HG03354 (cell line): Measurements from ENCODE around the gene PGRMC1.
"Not testable (repeated sequence)": the region's sequence is repeated elsewhere in the genome, so short reads cannot be mapped to it uniquely, and the experiment has no call there.

Experiments
- ATAC-seq: cut with Tn5 transposase; IDR thresholded peaks from one replicate; pipeline ENCODE4 v1.9.1; 2021; ENCODE audit warnings: mild to moderate bottlenecking; ENCODE audit not compliant: unreplicated experiment, poor library complexity, severe bottlenecking

PGRMC1 gene

DNA sequence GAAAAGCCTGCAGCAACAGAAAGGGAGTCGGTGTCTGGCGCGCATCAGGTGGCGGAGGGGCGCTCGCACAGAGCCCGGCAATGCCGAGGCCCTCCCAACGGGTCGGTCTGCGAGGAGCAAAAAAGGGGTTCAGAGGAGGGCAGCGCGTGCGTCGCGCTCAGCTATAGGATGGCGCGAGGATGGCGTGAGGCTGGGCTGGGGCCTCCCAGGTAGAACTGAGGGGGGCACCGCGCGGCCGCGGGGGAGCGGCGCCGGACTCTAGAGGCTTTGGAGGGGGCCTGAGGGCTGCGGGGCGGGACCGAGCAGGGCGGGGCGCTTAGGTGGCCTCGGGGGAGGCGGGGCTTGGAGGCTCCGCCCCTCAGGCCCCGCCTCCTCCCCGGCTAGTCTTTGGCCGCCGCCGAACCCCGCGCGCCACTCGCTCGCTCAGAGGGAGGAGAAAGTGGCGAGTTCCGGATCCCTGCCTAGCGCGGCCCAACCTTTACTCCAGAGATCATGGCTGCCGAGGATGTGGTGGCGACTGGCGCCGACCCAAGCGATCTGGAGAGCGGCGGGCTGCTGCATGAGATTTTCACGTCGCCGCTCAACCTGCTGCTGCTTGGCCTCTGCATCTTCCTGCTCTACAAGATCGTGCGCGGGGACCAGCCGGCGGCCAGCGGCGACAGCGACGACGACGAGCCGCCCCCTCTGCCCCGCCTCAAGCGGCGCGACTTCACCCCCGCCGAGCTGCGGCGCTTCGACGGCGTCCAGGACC, at the start of gene PGRMC1:
Gene PGRMC1, plus strand, starts transcription at position 414 of the 751 bp plus-strand sequence. Its CDS starts 79 bp downstream, at position 493.
- ATAC-seq, result peak; percentile 90

DNA sequence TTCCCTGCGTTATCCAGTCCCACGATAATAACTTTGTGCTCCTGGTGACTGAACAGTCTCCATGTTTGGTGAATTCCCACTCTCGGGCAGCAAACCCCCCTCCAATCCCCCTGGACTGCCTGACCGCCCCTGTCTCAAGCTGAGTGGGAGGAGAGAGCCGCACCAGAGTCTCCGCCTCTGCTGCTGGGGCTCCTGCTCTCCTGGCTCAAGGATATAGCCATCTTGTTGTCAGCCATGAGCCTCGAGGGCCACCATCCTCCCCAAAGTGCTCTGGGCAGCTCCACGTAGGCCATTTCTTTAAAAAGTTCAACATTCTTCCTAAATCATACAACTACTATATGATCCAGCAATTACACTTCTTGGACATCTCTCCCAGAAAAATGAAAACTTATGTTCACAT, 49.3 kb upstream of the PGRMC1 start:
- no peak for ATAC-seq

DNA sequence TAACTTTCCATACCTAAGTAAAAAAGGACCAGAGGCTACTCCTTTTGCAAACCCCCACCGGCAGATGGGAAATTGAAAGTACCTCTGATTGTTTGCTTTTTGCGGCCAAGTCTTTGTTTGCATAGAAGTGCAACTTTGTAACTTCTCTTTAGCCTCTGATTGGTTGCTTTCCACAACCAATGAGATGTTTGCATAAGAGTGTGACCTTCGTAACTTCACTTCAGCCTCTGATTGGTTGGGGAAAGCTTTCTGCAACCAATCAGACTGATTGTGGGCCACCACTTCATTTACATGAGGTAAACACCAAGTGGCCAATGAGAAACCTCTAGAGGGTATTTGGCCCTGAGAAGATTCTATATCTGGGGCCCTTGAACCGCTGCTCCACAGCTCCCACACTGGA, 48.8 kb upstream of the PGRMC1 start:
- no peak for ATAC-seq

DNA sequence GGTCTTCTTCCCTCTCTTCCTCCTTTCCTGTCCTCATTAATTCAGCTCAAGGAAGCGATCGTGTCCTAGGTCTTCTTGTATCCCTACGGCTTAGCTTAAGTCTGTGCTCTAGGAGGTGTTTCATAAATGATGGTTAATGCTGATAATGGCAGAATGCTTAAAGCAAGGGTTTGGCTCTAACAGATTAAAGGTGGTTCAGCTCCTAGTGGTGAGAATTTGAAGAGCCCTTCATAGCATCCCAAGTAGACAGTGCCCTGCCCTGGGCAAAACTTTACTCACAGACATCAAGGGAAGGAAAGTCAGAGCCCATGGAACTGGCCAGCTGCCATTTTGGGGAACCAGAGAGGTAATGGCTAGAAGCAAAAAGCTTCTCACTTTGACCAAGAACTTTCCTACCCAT, 47.0 kb upstream of the PGRMC1 start:
- ATAC-seq, result no peak

DNA sequence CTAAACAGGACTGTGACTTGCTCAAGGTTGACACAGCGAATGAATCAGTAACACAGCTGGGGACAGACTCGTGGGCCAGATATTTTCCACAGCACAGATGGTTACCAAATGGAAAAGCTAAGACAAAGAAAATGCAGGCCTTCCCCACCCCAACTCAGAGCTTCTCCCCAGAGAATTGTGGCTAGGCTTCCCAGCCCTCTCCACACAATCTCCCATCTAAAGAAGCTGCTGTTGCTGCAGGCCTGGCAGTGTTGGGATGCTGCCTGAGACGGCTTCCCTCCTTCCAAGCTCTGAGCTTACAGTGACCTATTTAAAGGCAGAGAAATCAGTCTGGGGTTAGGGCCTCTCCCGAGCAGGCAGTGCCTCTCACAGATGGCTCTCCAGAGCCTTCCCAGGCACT, 46.5 kb upstream of the PGRMC1 start:
- ATAC-seq, result no peak

DNA sequence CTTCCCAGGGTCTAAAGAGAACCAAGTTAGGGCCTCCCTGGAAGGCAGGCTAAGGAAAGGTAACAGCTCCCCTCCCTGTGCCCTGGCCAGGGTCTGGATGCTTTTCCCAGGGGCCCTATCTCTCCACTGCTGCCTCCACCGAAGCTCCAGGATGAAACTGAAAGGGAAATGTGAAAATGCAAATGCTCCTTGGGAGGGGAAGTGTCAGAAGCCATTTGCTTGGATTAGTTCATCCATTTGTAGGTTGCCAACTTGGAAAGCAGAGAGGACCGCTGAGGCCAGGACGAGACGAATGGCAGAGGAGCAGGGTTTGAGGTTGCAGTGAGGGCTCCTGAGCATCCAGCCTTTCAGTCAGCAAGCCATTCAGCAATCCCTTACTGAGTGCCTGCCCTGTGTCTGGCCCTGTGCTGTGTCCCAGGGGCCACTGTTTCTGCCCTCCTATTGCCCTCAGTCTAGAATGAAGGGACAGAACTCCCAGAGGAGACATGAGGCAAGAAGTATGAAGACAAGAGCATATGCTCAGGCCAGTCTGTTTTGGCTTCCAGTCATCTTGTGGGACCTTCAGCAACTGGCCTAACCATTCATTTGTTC, 45.9 kb upstream of the PGRMC1 start:
- no peak for ATAC-seq

DNA sequence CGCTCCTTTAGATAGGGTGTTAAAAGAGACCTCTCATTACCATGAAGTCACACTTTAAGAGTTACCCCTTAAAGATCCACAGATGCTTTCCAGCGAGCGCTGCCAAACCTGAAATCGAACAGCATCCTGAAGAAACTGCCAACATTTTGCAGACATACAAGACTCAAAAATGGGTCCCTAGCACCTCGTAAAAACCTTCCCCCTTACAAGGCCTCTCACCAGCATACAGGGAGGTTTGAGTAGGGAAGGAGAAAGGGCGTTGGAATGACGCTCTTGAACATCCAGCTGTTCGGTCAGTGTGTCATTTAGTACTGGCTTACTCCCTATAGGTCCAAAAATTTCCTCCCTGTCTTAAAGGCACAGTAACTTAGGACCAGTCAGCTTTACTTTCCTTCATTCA, 45.3 kb upstream of the PGRMC1 start:
- ATAC-seq, result no peak

DNA sequence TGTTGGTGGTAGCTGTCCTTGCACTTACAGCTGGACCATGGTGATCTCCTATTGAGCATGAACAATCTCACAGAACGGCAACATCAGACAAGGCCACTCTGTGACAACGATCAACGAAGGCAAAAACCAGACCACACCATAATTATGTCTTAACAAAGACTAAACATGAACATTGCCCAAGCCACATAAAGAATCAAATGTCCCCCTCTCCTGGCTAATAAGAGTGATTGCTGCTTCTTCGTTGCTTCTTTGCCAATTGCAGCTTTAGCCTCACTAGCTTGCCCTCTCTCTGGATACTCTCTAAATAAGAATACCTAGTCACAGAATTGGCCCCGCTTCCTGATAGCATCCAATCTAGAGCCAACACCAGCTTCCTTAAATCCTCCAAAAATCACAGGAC, 41.5 kb upstream of the PGRMC1 start:
- ATAC-seq, result no peak

DNA sequence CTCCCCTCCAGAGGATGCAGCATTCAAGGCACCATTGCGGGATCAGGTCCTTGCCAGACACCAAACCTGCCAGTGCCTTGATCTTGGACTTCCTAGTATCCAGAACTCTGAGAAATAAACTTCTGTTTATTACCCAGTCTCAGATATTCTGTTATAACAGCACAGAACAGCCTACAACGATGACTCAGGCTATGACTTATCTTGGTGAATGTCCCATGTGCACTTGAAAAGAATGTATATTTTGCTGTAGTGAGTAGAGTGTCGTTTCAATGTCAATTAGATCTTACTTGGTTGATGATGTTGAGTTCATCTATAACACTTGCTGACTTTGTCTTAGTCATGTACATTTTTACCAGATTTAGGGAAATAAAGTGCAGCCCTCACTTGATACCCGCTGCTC, 34.5 kb upstream of the PGRMC1 start:
- no peak for ATAC-seq

DNA sequence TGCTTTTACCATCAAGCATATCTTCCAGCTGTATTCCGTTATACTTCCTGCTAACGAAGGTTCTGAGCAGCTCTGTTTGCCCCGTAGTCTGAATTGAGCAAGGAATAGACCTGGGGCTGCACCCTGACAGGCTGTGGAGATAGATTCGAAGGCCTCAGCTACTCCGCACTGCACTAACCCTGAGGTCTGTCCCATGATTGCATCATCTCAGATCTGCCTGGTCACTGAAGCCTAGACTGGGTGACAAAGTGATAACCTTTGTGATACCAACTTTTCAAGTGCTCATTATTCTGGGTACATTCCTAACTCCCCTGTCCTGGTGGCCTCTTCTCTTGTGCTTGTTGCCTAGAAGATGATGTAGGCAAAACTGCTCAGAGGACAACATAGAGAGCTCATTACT, 29.9 kb upstream of the PGRMC1 start:
- no peak for ATAC-seq

DNA sequence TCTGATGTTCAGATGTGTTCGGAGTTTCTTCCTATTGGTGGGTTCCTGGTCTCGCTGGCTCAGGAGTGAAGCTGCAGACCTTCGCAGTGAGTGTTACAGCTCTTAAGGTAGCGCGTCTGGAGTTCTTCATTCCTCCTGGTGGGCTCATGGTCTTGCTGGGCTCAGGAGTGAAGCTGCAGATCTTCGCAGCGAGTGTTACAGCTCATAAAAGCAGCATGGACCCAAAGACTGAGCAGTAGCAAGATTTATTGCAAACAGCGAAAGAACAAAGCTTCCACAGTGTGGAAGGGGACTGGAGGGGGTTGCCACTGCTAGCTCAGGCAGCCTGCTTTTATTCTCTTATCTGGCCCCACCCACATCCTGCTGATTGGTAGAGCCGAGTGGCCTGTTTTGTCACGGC, 28.6 kb upstream of the PGRMC1 start:
- ATAC-seq, result not testable (repeated sequence)

DNA sequence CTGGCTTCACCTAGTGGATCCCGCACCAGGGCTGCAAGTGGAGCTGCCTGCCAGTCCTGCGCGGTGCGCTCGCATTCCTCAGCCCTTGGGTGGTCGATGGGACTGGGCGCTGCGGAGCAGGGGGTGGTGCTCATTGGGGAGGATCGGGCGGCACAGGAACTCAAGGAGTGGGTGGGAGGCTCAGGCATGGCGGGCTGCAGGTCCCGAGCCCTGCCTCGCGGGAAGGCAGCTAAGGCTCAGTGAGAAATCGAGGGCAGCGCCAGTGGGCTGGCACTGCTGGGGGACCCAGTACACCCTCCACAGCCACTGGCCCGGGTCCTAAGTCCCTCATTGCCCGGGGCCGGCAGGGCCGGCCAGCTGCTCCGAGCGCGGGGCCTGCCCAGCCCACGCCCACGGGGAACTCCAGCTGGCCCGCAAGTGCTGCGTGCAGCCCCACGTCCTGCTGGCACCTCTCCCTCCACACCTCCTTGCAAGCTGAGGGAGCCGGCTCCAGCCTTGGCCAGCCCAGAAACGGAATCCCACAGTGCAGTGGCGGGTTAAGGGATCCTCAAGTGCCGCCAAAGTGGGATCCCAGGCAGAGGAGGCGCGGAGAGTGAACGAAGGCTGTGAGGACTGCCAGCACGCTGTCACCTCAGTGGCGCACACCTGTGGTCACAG, 27.6 kb upstream of the PGRMC1 start:
- no peak for ATAC-seq

DNA sequence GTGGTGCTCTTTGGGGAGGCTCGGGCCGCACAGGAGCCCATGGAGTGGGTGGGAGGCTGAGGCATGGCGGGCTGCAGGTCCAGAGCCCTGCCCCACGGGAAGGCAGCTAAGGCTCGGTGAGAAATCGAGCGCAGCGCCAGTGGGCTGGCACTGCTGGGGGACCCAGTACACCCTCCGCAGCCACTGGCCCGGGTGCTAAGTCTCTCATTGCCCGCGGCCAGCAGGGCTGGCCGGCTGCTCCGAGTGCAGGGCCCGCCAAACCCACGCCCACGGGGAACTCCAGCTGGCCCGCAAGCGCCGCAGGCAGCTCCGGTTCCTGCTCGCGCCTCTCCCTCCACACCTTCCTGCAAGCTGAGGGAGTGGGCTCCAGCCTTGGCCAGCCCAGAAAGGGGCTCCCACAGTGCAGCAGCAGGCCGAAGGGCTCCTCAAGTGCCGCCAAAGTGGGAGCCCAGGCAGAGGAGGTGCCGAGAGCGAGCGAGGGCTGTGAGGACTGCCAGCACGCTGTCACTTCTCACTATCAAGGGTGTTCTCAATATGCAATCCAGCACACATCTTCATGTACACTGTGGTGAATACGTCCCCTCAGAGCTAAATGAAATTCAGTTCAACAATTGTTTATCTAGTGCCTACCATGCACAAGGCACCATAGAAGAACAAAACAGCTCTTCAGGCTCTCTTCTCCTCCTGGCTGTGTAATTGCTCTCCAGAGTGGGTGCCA, 25.0 kb upstream of the PGRMC1 start:
- ATAC-seq, result not testable (repeated sequence)

DNA sequence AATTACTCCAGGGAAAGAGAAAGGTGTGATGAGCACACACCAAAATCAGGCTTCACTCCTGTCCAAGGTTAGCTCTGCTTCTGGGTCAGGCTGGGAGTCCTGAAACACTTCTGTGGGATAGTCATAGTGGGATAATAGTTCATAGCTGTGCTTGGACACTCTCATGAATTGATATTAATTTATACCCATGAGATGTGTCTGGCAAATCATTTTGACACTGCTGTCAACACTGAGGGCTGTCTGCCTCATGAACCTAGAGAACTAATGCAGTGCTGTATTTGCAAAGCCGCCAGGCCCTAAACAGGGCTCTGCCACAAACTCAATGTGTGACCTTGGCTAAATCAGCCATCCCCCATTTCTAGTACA, 24.5 kb upstream of the PGRMC1 start:
- no peak for ATAC-seq

DNA sequence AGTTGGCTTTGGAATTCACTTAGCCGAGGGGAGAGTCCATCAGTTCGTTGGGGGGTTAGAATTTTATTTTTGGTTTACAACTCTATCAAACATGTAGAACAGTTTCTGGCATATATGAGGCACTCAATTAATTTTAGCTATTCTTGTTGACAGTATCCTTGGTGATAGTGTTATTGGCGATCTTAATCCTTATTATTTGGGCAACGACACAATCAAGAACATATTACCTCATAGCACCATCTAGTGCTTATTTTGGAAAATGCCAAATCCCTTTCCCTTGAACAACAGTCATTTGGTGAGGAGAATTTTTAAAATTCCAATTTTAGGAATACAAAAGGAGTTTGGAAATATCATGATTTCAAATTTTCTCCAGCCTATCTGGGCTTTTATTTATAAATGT, 17.9 kb upstream of the PGRMC1 start:
- ATAC-seq, result no peak

DNA sequence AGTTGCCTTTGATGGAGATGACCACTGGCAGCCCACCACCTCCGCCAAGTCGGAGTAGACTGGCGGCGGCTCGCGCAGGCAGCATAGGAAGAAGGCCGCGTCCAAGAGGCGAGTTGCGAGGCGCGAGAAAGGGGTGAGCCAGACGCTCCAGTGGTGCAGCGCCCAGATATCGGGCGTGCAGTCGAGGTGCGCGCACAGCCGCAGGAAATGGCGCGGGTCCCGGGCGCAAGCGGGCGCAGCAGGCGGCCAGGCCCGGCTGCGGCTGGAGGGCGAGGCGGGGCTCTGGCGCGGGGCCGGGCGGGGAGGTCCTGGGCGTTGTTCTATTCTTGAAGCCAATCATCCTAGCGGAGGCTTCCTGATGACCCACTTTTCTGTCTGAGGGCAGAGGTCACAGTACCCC, 13.2 kb upstream of the PGRMC1 start:
- no peak for ATAC-seq

DNA sequence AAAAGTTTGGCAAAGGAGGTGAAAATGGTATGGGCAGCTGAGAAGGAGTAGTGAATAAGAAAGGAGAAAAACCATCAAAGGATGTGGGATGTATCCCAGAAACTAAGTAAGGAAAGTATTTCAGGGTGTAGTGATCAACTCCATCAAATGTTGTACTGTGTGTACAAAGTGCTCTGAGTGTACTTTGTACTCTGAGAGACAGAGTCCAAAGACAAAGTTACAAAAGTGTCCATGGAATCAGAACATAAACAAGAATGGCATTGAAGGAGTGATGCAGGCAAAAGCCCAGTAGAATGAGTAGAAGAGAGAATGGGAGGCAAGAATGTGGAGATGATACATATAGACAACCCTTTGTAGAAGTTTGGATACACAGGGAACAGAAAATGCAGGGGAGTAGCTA, 12.3 kb upstream of the PGRMC1 start:
- no peak for ATAC-seq

DNA sequence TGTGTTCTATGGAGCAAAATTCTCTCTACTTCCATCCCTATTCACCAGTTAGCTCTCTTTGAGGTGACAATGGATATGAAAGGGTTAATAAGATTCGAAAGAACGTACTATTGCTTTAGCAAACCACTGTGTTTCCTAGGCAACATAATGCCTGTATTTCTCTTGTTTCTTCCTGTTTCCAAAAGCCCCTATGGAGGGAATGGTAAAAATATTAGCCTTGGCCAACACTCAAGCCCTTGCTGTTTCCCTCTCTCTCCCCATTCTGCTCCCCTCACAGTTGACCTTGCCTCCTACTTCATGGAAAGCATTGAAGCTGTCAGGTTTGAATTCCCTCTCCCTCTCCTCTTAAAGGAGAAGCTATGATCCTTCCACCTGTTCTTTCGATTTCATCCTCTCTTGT, 9.6 kb upstream of the PGRMC1 start:
- ATAC-seq, result no peak

DNA sequence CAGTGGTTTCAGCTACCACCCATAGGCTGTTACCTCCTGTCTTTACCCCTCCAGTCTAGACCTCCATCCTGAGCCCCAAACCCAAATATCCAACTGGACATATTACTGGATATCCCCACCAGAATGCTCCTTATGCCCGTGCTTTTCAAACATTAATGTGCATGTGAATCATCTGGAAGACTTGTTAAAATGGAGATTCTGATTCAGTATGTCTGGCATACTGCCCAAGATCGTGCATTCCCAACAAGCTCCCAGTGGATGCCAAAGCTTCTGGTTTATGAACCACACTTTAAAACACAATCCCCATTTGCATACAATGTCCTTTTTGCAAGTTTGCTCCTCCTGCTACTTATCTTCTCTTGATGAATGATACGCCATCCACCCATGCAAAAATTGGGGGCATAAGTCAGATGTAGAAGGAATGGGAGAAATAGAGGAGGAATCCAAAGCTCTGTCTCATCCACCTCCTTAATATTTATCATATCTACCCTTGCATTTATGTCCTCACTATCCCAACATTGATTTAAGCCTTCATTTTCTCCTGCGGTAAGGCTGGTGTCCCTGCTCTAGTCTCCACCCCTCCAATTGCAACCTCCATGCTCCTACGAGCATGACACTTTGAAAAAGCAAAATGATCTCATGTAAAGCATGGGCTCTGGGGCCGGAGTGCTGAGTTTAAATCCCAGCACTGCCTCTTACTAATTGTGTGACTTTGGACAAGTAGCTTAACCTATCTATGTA, 7.4 kb upstream of the PGRMC1 start:
- no peak for ATAC-seq

DNA sequence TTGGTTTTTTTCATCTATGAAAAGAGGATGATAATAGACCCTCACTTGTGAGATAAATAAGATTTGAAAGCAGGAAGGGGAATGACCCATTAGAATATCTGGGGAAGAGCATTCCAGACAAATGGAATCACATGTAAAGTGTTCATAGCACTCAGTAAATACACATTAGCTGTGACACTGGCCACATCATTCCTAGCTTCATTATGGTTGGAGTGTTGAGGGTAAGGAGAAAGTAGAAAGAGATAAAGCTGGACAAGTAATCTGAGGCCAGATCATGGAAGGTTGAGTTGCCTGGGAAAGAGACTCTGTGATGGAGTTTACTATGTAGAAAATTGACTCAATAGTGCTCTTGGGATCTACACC, 6.9 kb upstream of the PGRMC1 start:
- no peak for ATAC-seq
